Activated T-cell treated with anti-CD3 and anti-CD28 coated beads for 24 hours (primary cell): ENCODE measurements around the gene TMEM231.
"Not testable (repeated sequence)": the region's sequence is repeated elsewhere in the genome, so short reads cannot be mapped to it uniquely, and the experiment has no call there.

Experiments
- DNase-seq: peaks from one replicate; pipeline ENCODE4 v3.0.0-alpha.2; 2020; ENCODE audit warnings: low read depth

Gene TMEM231

GRCh38 chr16:75532142-75532765 lies 23.8 kb downstream of the TMEM231 start:
- no peak for DNase-seq

GRCh38 chr16:75529959-75530358 lies 26.1 kb downstream of the TMEM231 start:
- no peak for DNase-seq

GRCh38 chr16:75529056-75529905 lies 26.8 kb downstream of the TMEM231 start:
- no peak for DNase-seq

DNA sequence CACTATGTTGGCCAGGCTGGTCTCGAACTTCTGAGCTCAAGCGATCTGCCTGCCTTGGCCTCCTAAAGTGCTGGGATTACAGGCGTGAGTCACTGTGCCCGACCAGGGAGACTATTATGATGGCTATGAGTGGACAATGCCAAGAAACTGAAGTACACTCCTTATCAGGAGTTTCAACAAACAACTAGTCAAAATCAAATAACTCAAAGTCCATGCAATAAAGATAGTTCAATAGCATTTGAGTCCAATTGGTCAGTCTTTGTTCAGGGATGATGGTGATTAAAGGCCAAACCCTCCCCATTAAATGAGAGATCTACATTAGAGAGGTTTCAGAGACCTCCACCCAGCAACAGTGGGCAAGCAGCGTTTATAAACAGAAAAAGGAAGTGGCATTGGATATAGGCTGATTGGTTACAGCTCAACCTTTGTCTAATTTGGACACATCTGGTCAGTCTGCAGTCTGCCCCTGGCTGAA lies 28.2 kb downstream of the TMEM231 start:
- DNase-seq = no peak

- DNase-seq = no peak
Observed at GRCh38 chr16:75526032-75526790, 29.8 kb downstream of the TMEM231 start.

DNA sequence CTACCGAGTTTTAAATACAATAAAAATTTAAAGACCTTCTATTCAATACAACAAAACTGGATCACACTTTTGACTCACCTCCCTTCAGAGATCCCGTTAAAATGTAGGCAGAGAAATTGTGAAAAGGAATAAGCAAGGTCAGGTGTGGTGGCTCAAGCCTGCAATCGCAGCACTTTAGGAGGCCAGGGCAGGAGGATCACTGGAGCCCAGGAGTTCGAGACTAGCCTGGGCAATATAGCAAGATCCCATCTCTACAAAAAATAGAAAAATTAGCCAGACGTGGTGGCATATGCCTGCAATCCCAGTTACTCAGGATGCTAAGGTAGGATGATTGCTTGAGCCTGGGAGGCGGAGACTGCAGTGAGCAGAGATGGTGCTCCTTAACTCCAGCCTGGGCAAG lies 36.9 kb downstream of the TMEM231 start:
- DNase-seq = no peak

DNA sequence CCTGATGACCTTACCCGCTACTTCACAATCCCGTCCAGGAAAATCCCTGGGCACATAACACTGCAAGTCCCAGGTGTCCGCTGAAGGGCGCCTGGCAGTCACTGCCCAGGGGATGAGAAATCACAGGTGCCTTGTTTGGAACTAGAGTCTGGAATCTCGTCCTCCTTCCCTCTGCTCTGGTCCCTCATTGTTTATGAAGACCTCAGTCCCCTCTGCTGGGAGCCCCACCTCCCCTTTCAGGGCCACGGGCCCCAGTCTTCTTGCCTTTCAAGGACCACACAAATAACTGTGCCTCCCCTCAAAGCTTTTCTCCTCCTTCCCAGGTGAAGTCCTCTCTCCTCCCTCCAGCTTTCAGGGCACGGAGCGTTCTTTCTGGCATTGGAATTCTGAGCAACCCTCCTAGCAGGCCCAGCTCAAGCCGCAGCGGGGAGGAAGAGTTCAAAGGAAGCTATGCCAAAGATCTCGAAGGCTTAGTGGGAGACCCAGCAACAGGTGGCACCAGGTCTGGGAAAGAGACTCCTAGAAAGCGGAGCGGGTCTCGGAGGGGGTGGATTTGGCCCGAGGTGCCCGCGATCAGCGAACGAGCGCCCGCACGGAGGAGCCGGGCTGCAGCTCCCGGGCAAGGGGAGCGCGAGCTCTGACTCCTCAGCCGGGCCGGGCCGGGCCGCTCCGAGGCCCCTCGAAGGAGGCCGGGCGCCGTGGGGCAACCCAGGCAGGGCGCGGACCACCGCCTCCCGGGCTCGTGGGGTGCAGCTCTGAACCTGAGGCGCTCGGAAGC lies 39.7 kb downstream of the TMEM231 start:
- DNase-seq = not testable (repeated sequence)

DNA sequence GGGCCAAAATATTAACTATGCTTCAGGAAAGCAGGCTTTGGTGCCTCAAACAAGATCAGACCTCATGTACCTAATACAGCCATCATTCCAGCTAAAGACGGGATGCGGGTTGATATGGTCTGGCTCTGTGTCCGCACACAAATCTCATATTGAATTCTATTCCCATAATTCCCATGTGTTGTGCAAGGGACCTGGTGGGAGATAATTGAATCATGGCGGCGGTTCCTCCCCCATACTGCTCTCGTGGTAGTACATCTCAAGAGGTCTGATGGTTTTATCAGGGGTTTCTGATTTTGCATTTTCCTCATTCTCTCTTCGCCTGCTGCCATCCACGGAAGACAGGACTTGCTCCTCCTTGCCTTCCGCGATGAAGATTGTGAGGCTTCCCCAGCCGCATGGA lies 41.8 kb downstream of the TMEM231 start:
- DNase-seq = no peak

- no peak for DNase-seq
Observed at GRCh38 chr16:75506574-75506973, 49.5 kb downstream of the TMEM231 start.

- DNase-seq = no peak
Observed at GRCh38 chr16:75506107-75506506, 49.9 kb downstream of the TMEM231 start.

DNA sequence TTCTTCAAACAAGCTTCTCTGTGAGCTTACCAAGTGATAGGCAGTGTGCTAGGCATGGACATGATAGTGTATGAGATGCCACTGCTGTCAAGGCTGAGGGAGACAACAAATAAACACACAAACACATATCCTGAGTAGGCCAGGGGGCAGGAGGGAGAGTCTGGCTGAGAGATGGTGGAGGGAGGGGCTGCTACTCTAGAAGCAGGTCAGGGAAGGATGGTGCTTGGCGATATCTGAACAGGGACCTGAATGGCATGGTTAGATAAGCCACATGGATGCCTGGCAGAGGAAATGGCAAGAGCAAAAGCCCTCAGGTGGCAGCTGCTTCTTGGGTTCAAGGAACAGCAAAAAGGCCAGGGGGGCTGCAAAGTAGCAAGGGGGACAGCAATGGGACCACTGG lies 52.3 kb downstream of the TMEM231 start:
- no peak for DNase-seq

DNA sequence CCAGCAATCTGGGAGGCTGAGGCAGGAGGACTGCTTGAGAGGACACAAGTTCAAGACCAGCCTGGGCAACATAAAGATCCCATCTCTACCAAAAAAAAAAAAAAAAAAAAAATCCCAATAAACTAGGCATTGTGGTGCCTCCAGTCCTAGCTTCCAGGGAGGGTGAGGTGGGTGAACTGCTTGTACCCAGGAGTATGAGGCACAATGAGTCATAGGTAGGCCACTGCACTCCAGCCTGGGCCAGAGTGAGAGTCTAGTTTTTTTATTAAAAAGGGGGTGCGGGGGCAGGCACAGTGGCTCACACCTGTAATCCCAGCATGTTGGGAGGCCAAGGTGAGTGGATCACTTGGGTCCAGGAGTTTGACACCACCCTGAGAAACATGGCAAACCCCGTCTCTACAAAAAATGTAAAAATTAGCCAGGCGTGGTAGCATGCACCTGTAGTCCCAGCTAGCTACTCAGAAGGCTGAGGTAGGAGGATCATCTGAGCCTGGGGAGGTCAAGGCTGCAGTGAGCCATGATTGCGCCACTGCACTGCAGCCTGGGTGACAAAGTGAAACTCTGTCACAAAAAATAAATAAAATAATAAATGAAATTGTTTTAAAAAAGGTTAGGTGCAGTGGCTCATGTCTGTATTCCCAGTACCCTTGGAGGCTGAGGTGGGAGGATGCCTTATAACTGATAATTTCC lies 53.0 kb downstream of the TMEM231 start:
- no peak for DNase-seq

DNA sequence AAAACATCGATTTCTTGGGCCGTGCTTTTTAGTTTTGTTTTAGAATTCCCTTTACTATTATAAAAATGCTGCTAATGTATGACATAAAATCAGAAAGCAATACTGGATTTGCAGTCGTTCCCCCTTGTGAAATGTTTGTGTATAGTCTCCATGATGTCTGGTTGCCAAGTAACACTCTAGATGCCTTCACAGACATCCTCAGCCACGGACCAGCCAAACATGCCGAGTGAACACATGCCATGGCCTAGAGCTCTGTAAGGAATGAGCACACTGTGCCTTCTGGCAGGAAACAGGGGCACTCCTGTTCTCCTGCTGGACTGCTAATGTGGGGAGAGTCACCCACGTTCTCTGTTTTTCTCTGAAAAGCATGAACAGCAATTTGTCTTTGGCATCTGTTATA lies 54.2 kb downstream of the TMEM231 start:
- DNase-seq = not testable (repeated sequence)

DNA sequence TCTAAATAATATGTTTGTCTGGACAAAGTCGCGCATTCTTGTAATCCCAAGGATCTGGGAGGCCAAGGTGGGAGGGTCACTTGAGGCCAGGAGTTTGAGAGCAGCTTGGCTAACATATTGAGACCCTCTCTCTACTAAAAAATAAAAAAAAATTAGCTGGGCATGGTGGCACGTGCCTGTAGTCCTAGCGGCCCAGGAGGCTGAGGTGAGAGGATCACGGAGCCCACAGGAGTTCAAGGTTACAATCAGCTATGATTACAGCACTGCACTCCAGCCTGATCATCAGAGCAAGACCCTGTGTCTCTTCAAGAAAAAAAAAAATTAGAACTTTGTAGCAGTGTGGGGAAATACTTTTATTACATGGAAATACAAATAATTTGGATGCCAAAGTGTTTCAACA lies 54.7 kb downstream of the TMEM231 start:
- no peak for DNase-seq

DNA sequence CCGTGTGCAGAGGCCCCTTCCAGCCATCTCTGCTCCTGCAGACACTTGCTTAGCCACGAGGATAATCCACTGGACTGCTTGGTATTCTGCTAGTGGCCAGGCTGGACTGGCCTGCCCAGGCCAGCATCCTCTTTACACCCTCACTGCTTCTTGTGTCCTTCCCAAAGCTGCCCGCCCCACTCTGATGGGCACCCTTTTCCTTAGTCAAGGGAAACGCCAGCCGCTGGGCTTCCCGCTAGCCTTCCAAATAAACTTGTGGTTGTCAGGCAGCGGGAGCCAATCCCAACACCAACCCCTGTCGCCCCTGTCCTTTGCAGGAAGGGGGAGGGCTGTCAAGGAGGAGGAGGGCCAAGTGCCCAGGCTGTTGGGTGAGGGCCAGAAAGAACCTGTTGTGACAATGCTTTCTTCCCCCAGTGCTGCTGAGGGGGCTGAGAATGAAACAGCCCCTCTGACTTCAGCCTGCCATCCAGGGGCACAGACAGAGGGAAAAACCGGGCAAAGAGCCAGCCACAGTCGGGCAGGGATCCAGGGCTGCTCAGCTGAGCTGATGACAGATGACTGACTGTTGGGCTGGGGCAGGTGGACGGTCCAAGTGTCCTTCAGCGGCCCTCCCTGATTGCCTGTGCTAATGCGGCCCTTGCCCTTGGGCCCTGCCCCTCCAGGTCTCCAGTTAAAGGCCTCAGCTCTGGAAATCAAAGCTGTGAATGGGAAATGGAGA lies 57.3 kb downstream of the TMEM231 start:
- DNase-seq = not testable (repeated sequence)

DNA sequence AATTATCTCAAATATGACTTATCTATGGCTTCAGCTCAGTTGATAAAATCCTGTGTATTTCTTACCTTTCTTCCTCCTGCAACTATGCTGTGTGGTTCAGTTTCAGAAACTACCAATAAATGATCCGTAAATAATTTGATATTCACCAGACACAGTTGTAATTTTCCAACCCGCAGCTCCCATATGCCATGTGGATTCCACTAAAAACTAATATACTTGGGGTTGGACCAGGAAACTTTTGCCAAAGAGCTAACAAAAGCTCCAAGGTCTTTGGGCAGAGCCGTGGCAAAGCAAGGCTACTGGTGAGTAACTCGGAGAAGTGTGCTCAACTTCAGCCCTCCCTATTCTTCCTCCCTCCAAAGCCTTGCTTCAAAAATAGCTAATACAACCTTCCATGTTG lies 58.5 kb downstream of the TMEM231 start:
- no peak for DNase-seq

DNA sequence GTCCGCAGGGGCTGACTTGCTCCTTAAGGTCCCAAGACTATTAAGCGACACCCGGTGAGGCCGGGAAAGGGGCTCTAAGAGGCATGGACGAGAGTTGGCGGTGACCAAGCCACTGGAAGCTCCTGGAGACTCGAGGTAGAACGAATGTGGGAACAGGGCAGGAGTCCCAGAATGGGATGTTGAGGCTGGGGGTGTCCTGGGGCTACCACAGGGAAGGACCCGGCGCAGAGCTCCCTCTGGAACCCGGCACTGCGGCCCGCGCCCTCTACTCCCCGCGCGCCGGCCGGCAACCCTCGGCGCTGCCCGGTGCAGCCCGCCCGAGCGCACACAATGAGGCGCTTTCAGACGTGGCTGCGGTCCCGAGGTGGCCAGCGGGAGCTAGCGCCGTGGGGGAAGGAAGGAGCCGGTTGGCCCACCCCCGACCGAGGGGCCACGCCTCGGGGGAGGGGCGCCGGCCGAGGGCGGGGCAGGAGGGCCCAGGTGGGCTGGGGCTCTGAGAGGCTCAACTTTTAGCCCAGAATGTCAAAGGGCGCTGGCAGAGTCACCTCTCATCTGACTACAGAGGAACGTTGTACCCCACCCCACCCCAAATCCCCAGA lies 60.9 kb downstream of the TMEM231 start, which contains the start of gene CHST6:
TSS of gene CHST6 (minus strand) at position 366 of the 599 bp plus-strand sequence. CDS start 15,613 bp downstream, outside the sequence.
- peak; percentile 1 for DNase-seq

- DNase-seq = no peak
Observed at GRCh38 chr16:75494661-75495075, 61.4 kb downstream of the TMEM231 start.

DNA sequence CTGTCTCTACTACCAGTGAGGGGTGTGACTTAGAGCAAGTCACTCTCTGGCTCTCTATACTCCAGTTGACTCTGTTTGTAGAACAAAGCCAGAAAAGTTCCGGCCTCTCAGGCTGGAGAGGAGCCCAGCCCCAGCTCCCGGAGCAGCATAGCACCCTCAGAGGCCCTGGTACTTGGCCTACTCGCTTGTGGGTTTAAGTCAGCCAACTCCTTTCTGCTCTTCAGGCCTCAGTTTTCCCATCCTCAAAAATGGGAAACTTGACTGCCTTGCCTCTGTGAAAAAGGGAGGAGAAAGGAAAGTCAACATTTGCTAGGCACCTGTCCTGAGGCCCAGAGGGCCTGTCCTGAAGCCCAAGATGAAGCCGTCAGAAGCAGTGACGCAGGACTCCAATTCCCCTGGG lies 61.9 kb downstream of the TMEM231 start:
- no peak for DNase-seq

DNA sequence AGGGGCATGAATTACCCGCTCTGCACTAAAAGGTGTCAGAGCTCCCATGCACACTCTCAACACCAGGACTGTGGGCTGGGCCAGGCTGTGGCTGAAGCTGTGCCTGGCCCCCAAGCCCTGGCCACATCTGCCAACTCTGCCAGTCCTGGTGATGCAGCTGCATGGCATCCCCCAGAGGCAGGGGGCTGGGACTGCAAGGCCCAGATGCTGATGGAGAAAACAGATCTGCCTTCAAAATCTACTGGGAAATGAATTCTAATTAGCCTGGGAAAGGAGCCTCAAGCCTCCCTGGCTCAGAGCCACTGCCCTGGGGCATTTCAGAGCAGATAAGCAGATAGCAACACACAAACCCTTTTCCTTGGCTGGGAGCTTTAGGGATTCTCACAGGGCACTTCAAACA lies 64.2 kb downstream of the TMEM231 start:
- DNase-seq = no peak
